Osteocyte (in vitro differentiated cells): ENCODE results near the gene ZNF526. TPM values are rescaled to one million over a fixed set of nuclear protein-coding genes. Genes with fewer than 3 reads are reported as not detected.
A peak's percentile ranks its signal among the peaks of the same experiment; 100 is the strongest.

Experiments used
- DNase-seq: peaks from one replicate; pipeline ENCODE4 v3.0.0; 2021; ENCODE audit warnings: mixed read lengths; ENCODE audit not compliant: unreplicated experiment; ENCODE audit errors: extremely low spot score
- H3K27ac Mint-ChIP-seq: one replicate; pipeline ENCODE4 v1.8.0; 2021; ENCODE audit warnings: mild to moderate bottlenecking, mixed read lengths; ENCODE audit not compliant: unreplicated experiment
- H3K27me3 Mint-ChIP-seq: one replicate; pipeline ENCODE4 v1.8.0; 2021; ENCODE audit warnings: mixed read lengths; ENCODE audit not compliant: unreplicated experiment
- H3K36me3 Mint-ChIP-seq: one replicate; pipeline ENCODE4 v1.8.0; 2021; ENCODE audit warnings: mixed read lengths; ENCODE audit not compliant: unreplicated experiment
- H3K4me1 Mint-ChIP-seq: one replicate; pipeline ENCODE4 v1.8.0; 2021; ENCODE audit warnings: mixed read lengths; ENCODE audit not compliant: unreplicated experiment
- H3K4me3 Mint-ChIP-seq: one replicate; pipeline ENCODE4 v1.8.0; 2021; ENCODE audit warnings: mild to moderate bottlenecking, moderate library complexity, mixed read lengths; ENCODE audit not compliant: unreplicated experiment
- H3K9me3 Mint-ChIP-seq: one replicate; pipeline ENCODE4 v1.8.0; 2021; ENCODE audit warnings: mixed read lengths; ENCODE audit not compliant: unreplicated experiment
- CTCF ChIP-seq: fragments of 200-600 bp; sonication (generic); IDR thresholded peaks from 2 replicates; pipeline ENCODE4 v1.5.0; 2021; ENCODE audit warnings: antibody characterized with exemption, mild to moderate bottlenecking, moderate library complexity
- total RNA-seq: library from RNA; stranded (reverse); gene quantifications from 2 replicates; pipeline ENCODE4 v1.2.1, GENCODE V29; 2021

Gene ZNF526
- total RNA-seq, 1 donor from 2014 or later, result 9.9 TPM

GRCh38 chr19:42174958-42175734, 45.0 kb upstream of the ZNF526 start:
- H3K4me3 Mint-ChIP-seq, result peak overlapping the region; percentile 9
- no peaks in the 10 kb centered on the region for H3K36me3 Mint-ChIP-seq
- TF ChIP-seq CTCF, result no peak
- H3K27me3 Mint-ChIP-seq, result peaks cover 46% of the 10 kb centered on the region
- no peak overlapping the region for H3K27ac Mint-ChIP-seq
- DNase-seq, result no peak
- peaks cover 10% of the 10 kb centered on the region for H3K4me1 Mint-ChIP-seq
- no peaks in the 10 kb centered on the region for H3K9me3 Mint-ChIP-seq

- Mint-ChIP-seq H3K27ac (no peak overlapping the region), H3K9me3 (no peaks in the 10 kb centered on the region), H3K27me3 (peaks cover 45% of the 10 kb centered on the region), H3K36me3 (no peaks in the 10 kb centered on the region), H3K4me3 (peak overlapping the region; percentile 78), H3K4me1 (peaks cover 10% of the 10 kb centered on the region)
- no peak for TF ChIP-seq CTCF
- DNase-seq, result no peak
Measured at GRCh38 chr19:42175952-42176648, 44.0 kb upstream of the ZNF526 start.

- Mint-ChIP-seq H3K4me3 (peak overlapping the region; percentile 78), H3K27ac (no peak overlapping the region), H3K9me3 (no peaks in the 10 kb centered on the region), H3K4me1 (peaks cover 10% of the 10 kb centered on the region), H3K27me3 (peaks cover 45% of the 10 kb centered on the region), H3K36me3 (no peaks in the 10 kb centered on the region)
- DNase-seq, result no peak
- TF ChIP-seq CTCF, result no peak
Measured at GRCh38 chr19:42176649-42176989, 43.5 kb upstream of the ZNF526 start.

GRCh38 chr19:42176990-42177685, 43.0 kb upstream of the ZNF526 start:
- no peaks in the 10 kb centered on the region for H3K9me3 Mint-ChIP-seq
- no peaks in the 10 kb centered on the region for H3K36me3 Mint-ChIP-seq
- TF ChIP-seq CTCF, result peak; percentile 67
- no peak overlapping the region for H3K4me3 Mint-ChIP-seq
- H3K27me3 Mint-ChIP-seq, result peaks cover 51% of the 10 kb centered on the region
- DNase-seq, result peak; percentile 91
- H3K4me1 Mint-ChIP-seq, result peaks cover 10% of the 10 kb centered on the region
- H3K27ac Mint-ChIP-seq, result no peak overlapping the region

- no peak overlapping the region for H3K4me3 Mint-ChIP-seq
Measured at GRCh38 chr19:42177686-42178019, 42.5 kb upstream of the ZNF526 start.

More at GRCh38 chr19:42177686-42178019, 42.5 kb upstream of the ZNF526 start:
- H3K4me1 Mint-ChIP-seq, result peaks cover 10% of the 10 kb centered on the region
- DNase-seq, result no peak
- H3K36me3 Mint-ChIP-seq, result no peaks in the 10 kb centered on the region
- TF ChIP-seq CTCF, result no peak
- H3K27ac Mint-ChIP-seq, result no peak overlapping the region
- H3K27me3 Mint-ChIP-seq, result peaks cover 56% of the 10 kb centered on the region
- no peaks in the 10 kb centered on the region for H3K9me3 Mint-ChIP-seq
